ENCODE results near the gene ZNF664. TPM values are rescaled to one million over a fixed set of nuclear protein-coding genes. Genes with fewer than 3 reads are reported as not detected.

The ZNF664 gene
- polyA plus RNA-seq, 1 donor from 2014 or later = 146 TPM

- Histone ChIP-seq H3K4me3 (ENCODE audit: low read length) (no peak overlapping the region), H3K27ac (ENCODE audit: low read length) (no peak overlapping the region), H3K4me2 (ENCODE audit: low read length) (no peak overlapping the region)
Observed at GRCh38 chr12:124053851-124054250, 80.8 kb downstream of the ZNF664 start.

GRCh38 chr12:124055066-124055465, 82.1 kb downstream of the ZNF664 start:
- Histone ChIP-seq H3K9me3 (ENCODE audit: low read length) (no peaks in the 10 kb centered on the region), H3K4me3 (ENCODE audit: low read length) (no peak overlapping the region), H3K36me3 (ENCODE audit: insufficient read depth, low read length) (no peaks in the 10 kb centered on the region), H3K79me2 (replicated peaks; ENCODE audit: insufficient read depth, low read length) (no peaks in the 10 kb centered on the region), H3K9ac (ENCODE audit: low read length) (no peak overlapping the region), H3K4me2 (ENCODE audit: low read length) (no peak overlapping the region), H3K27ac (ENCODE audit: low read length) (no peak overlapping the region), H3F3A (ENCODE audit: insufficient read depth, low read length, poor library complexity, severe bottlenecking) (no peaks in the 10 kb centered on the region), H4K20me1 (ENCODE audit: insufficient read depth) (no peaks in the 10 kb centered on the region), H3K27me3 (ENCODE audit: insufficient read depth, low read depth, low read length) (no peaks in the 10 kb centered on the region), H3K9me2 (ENCODE audit: insufficient read depth, low read length) (no peaks in the 10 kb centered on the region), H2AFZ (ENCODE audit: low read depth, low read length) (no peak overlapping the region)
- TF ChIP-seq TAF1 (IDR thresholded peaks at IDR 0.05; ENCODE audit: low read depth) (no peak), MXI1 (conservative IDR thresholded peaks at IDR 0.05; ENCODE audit: poor library complexity, severe bottlenecking) (no peak), EZH2 (IDR thresholded peaks at IDR 0.05; ENCODE audit: borderline replicate concordance, insufficient read depth, low read length, poor library complexity, severe bottlenecking) (no peak), EP300 (conservative IDR thresholded peaks at IDR 0.05; ENCODE audit: poor library complexity, severe bottlenecking) (no peak), POLR2AphosphoS5 (IDR thresholded peaks at IDR 0.05) (no peak)

More at GRCh38 chr12:124053851-124054250, 80.8 kb downstream of the ZNF664 start:
- Histone ChIP-seq H3K27me3 (ENCODE audit: insufficient read depth, low read depth, low read length) (no peaks in the 10 kb centered on the region), H3K9me3 (ENCODE audit: low read length) (no peaks in the 10 kb centered on the region), H3K9ac (ENCODE audit: low read length) (no peak overlapping the region), H3K79me2 (replicated peaks; ENCODE audit: insufficient read depth, low read length) (no peaks in the 10 kb centered on the region), H3F3A (ENCODE audit: insufficient read depth, low read length, poor library complexity, severe bottlenecking) (no peaks in the 10 kb centered on the region), H2AFZ (ENCODE audit: low read depth, low read length) (no peak overlapping the region), H3K36me3 (ENCODE audit: insufficient read depth, low read length) (no peaks in the 10 kb centered on the region), H3K9me2 (ENCODE audit: insufficient read depth, low read length) (no peaks in the 10 kb centered on the region), H4K20me1 (ENCODE audit: insufficient read depth) (no peaks in the 10 kb centered on the region)
- TF ChIP-seq POLR2AphosphoS5 (IDR thresholded peaks at IDR 0.05) (no peak), REST (IDR thresholded peaks at IDR 0.05; ENCODE audit: borderline replicate concordance) (no peak), EZH2 (IDR thresholded peaks at IDR 0.05; ENCODE audit: borderline replicate concordance, insufficient read depth, low read length, poor library complexity, severe bottlenecking) (no peak), RAD21 (conservative IDR thresholded peaks at IDR 0.05) (peak; percentile 83), CTCF (IDR thresholded peaks at IDR 0.05; ENCODE audit: poor library complexity, severe bottlenecking) (peak; percentile 76), TAF1 (IDR thresholded peaks at IDR 0.05; ENCODE audit: low read depth) (no peak), MXI1 (conservative IDR thresholded peaks at IDR 0.05; ENCODE audit: poor library complexity, severe bottlenecking) (no peak), EP300 (conservative IDR thresholded peaks at IDR 0.05; ENCODE audit: poor library complexity, severe bottlenecking) (no peak), SMC3 (conservative IDR thresholded peaks at IDR 0.05; ENCODE audit: poor library complexity) (peak; percentile 83)
